ENCODE results near the gene NCBP1.

- no peak for TF ChIP-seq RARB (CRISPR knock-in tag; IDR thresholded peaks at IDR 0.05)
- no peak for TF ChIP-seq ZFP30 (CRISPR knock-in tag; IDR thresholded peaks at IDR 0.05)
- TF ChIP-seq PPARA (CRISPR knock-in tag; IDR thresholded peaks at IDR 0.05; ENCODE audit: borderline replicate concordance) = no peak
These were observed 71.2 kb downstream of the NCBP1 start for GRCh38 chr9:97704851-97705250.
